SU-DHL-6 (cell line): Measurements from ENCODE around the gene TTC13.
"Not testable (repeated sequence)": the region's sequence is repeated elsewhere in the genome, so short reads cannot be mapped to it uniquely, and the experiment has no call there.

ENCODE experiments used
- CTCF ChIP-seq: fragments of 200-600 bp; sonication (generic); IDR thresholded peaks from one replicate; pipeline ENCODE4 v1.5.1; 2017; ENCODE audit warnings: antibody characterized with exemption, mild to moderate bottlenecking, low read length, moderate library complexity; ENCODE audit not compliant: insufficient read depth, poor library complexity, severe bottlenecking
- EZH2phosphoT487 ChIP-seq: fragments of 200-600 bp; sonication (generic), shearing (Covaris generic); conservative IDR thresholded peaks from 2 replicates; pipeline ENCODE4 v1.6.1; 2018; ENCODE audit warnings: mild to moderate bottlenecking, antibody characterized with exemption, low read length, moderate library complexity, mixed read lengths

- TF ChIP-seq CTCF, EZH2phosphoT487: not testable (repeated sequence)
Measured at GRCh38 chr1:230984622-230985515, 6.2 kb upstream of the TTC13 start.
